Heart right ventricle (tissue), 16 donors: ENCODE measurements around the gene WDR49. TPM values are rescaled to one million over a fixed set of nuclear protein-coding genes. Genes with fewer than 3 reads are reported as not detected.

Experiments used
- ATAC-seq, 8 donors: fragments of 200-7000 bp; cut with Tn5 transposase; one replicate each; pipeline ENCODE4 v1.9.1; 2020; ENCODE audit warnings: mild to moderate bottlenecking in 8 of 8, moderate library complexity in 8 of 8, moderate number of reproducible peaks in 1 of 8
- DNase-seq, 2 donors: peaks; one replicate each; pipeline ENCODE4 v3.0.0-alpha.2; 2020
- H3K27ac ChIP-seq, 10 donors: fragments of 200-600 bp; sonication (generic) in 2 of 10; one replicate each; pipeline versions ENCODE4 v1.5.0 to v1.8.0; 2020 to 2022; ENCODE audit warnings: mild to moderate bottlenecking in 3 of 10
- H3K27me3 ChIP-seq, 7 donors: fragments of 200-600 bp; one replicate each; pipeline ENCODE4 v1.8.0; 2021 to 2022; ENCODE audit warnings: mild to moderate bottlenecking in 2 of 7
- H3K36me3 ChIP-seq, 9 donors: fragments of 200-600 bp; sonication (generic) in 1 of 9; one replicate each; pipeline versions ENCODE4 v1.5.0 to v1.8.0; 2020 to 2022; ENCODE audit warnings: mild to moderate bottlenecking in 2 of 9
- H3K4me1 ChIP-seq, 9 donors: fragments of 200-600 bp; sonication (generic) in 1 of 9; one replicate each; pipeline versions ENCODE4 v1.5.0 to v1.8.0; 2020 to 2022; ENCODE audit warnings: mild to moderate bottlenecking in 4 of 9
- H3K4me3 ChIP-seq, 10 donors: fragments of 200-600 bp; sonication (generic) in 2 of 10; one replicate each; pipeline versions ENCODE4 v1.5.0 to v1.8.0; 2020 to 2022; ENCODE audit warnings: mild to moderate bottlenecking in 7 of 10, moderate library complexity in 2 of 10
- H3K9me3 ChIP-seq, 11 donors: fragments of 200-600 bp in 10 of 11; sonication (generic) in 2 of 11; one replicate each; pipeline versions ENCODE4 v1.5.0 to v1.8.0; 2013 to 2022; ENCODE audit warnings: mild to moderate bottlenecking in 2 of 11, control low read depth in 1 of 11, moderate library complexity in 1 of 11
- CTCF ChIP-seq, 9 donors: fragments of 200-600 bp; sonication (generic) in 2 of 9; IDR thresholded peaks; one replicate each; pipeline versions ENCODE4 v1.5.0 to v1.8.0; 2021 to 2022; ENCODE audit warnings: antibody characterized with exemption in 9 of 9, mild to moderate bottlenecking in 5 of 9, moderate library complexity in 1 of 9
- WGBS, 2 donors: extraction: QIAGEN DNeasy Blood & Tissue Kit; methylation state at CpG; one replicate each; pipeline ENCODE4 v1.1.7; 2013; ENCODE audit warnings: inconsistent platforms in 1 of 2; 5-methylcytosine and 5-hydroxymethylcytosine counted together
- intact Hi-C, 10 donors: fragments of 100-400 bp; cut with DNase I; formaldehyde crosslinking; loops; one replicate each; pipeline versions ENCODE4 v1.11.1 to v1.14.2; 2022
- long read RNA-seq, 3 donors: library from polyadenylated mRNA; unstranded; transcript quantifications; one replicate each; pipeline ENCODE4 v2.0.0, GENCODE V29; 2020 to 2021
- polyA plus RNA-seq, 2 donors: library from polyadenylated mRNA; stranded (reverse); fragments of 200-250 nt; gene quantifications; one replicate each; pipeline ENCODE4 v1.2.3, GENCODE V29; 2013
- total RNA-seq, 10 donors: library from RNA; stranded (reverse); fragmentation: NEBNext Ultra II Directional in 3 of 10; extraction: Animal tissue kit (Norgen Biotek cat#: 25700) in 3 of 10; gene quantifications; one replicate each; pipeline versions ENCODE4 v1.2.1 to v1.2.4, GENCODE V29; 2021 to 2023
- donor health status: Arrhythmogenic right ventricular cardiomyopathy.
- donor health status: ischemic (EF 13 %, LVEDD 7.1; RV severe dilation, severe dysfunction).
- donor health status: healthy with polysubstance abuse.
- donor health status: DM: no; HTN: yes; CAD: no.
- donor health status: DM: no; HTN: no; CAD: no.
- donor health status: ischemic (EF 25% LVEDD 6.9; RV normal size, moderate dysfunction).
- donor health status: ischemic (EF 25% LVEDD 5.7; RV mildly dilated, moderate dysfunction).
- donor health status: healthy.
- donor health status: DM: yes; HTN: yes; CAD: no.
- donor health status: Ischemic cardiomyopathy.
- donor health status: ischemic (EF 35%, LVEDD 5.7; RV mildly dilated, moderate dysfunction).
- donor health status: nonischemic (EF 11% LVEDD 7.7; RV severe dilation, severe dysfunction).
- donor health status: DM: yes; HTN: yes; CAD: no.
- donor health status: PGD.
- donor health status: ischemic (EF 29% LVEDD 5.4; RV normal size, mild dysfunction).
- donor health status: nonischemic (EF 23%, LVEDD 6.1; RV moderate dilation, normal function).

WDR49 gene
- total RNA-seq (1 to 10 TPM in 9 of 10 donors, under 1 TPM in 1; 0.87 to 6.6 (median 2.9) TPM), polyA plus RNA-seq (under 1 TPM; 0.06 to 0.59 TPM)
- long read RNA-seq, donor 1: 0 reads
- long read RNA-seq, donor 2: 0 reads
- long read RNA-seq, donor 3, partial matches to known transcripts: 1 of 8 reads
- long read RNA-seq, donor 3, other reads (novel, unspliced or antisense): 7 of 8 reads

GRCh38 chr3:167653760-167654159, at the start of gene WDR49:
TSS of gene WDR49 (minus strand) at chr3:167653942. CDS start at chr3:167653425, 517 bp downstream.
- H3K27ac ChIP-seq: peak within 1 kb of the TSS in 1 of 10 donors; percentile 28
- TF ChIP-seq CTCF (IDR thresholded peaks at IDR 0.05): no peak
- no peaks in the 10 kb centered on the region for H3K36me3 ChIP-seq
- H3K4me1 ChIP-seq: peaks cover 0 to 11% (median 0%) of the 10 kb centered on the region in 9 donors
- intact Hi-C loops: no loop called here
- 63 to 72% methylated on average over 1 of the region's 1 CpG for WGBS, 2 donors
- H3K4me3 ChIP-seq: peak within 1 kb of the TSS in 1 of 10 donors; percentile 15
- no peaks in the 10 kb centered on the region for H3K9me3 ChIP-seq
- no peaks in the 10 kb centered on the region for H3K27me3 ChIP-seq
- DNase-seq (peak in 1 of 2 donors; percentile 8), ATAC-seq (peak in 3 of 8 donors; percentile 37 to 84 (median 78))

- 91 to 98% methylated on average over 2 of the region's 2 CpGs for WGBS, 2 donors
- no peak overlapping the region for H3K27ac ChIP-seq
- intact Hi-C loops: no loop called here
- TF ChIP-seq CTCF (IDR thresholded peaks at IDR 0.05): no peak
- no peaks in the 10 kb centered on the region for H3K27me3 ChIP-seq
- peaks cover 0 to 11% (median 0%) of the 10 kb centered on the region in 9 donors for H3K4me1 ChIP-seq
- peaks cover 0 to 85% (median 9%) of the 10 kb centered on the region in 9 donors for H3K36me3 ChIP-seq
- H3K9me3 ChIP-seq: no peaks in the 10 kb centered on the region
- DNase-seq: no peak
- no peak overlapping the region for H3K4me3 ChIP-seq
- ATAC-seq: no peak
These were observed 47.2 kb upstream of the WDR49 start for GRCh38 chr3:167700926-167701325.

GRCh38 chr3:167700046-167700445, 46.3 kb upstream of the WDR49 start:
- Histone ChIP-seq H3K36me3 (peaks cover 0 to 90% (median 14%) of the 10 kb centered on the region in 9 donors), H3K9me3 (no peaks in the 10 kb centered on the region), H3K27ac (no peak overlapping the region), H3K4me3 (no peak overlapping the region), H3K27me3 (no peaks in the 10 kb centered on the region), H3K4me1 (peaks cover 0 to 8% (median 0%) of the 10 kb centered on the region in 9 donors)
- no peak for DNase-seq
- no peak for TF ChIP-seq CTCF (IDR thresholded peaks at IDR 0.05)
- no peak for ATAC-seq
- intact Hi-C loops: no loop called here
- 86 to 94% methylated on average over 4 of the region's 4 CpGs for WGBS, 2 donors

- TF ChIP-seq CTCF (IDR thresholded peaks at IDR 0.05): no peak
These were observed 40.4 kb upstream of the WDR49 start for GRCh38 chr3:167694121-167694520.

More at GRCh38 chr3:167694121-167694520, 40.4 kb upstream of the WDR49 start:
- Histone ChIP-seq H3K27ac (no peak overlapping the region), H3K36me3 (peaks cover 0 to 88% (median 14%) of the 10 kb centered on the region in 9 donors), H3K9me3 (no peaks in the 10 kb centered on the region), H3K27me3 (no peaks in the 10 kb centered on the region), H3K4me1 (peaks cover 0 to 8% (median 0%) of the 10 kb centered on the region in 9 donors), H3K4me3 (no peak overlapping the region)
- WGBS, 2 donors: 77 to 84% methylated on average over 2 of the region's 2 CpGs
- intact Hi-C loops: no loop called here
- ATAC-seq (no peak), DNase-seq (no peak)
